Left lung (tissue), 10 donors: ENCODE results near the gene MAP6D1. TPM values are rescaled to one million over a fixed set of nuclear protein-coding genes. Genes with fewer than 3 reads are reported as not detected.

Experiments used
- ATAC-seq: fragments of 200-7000 bp; cut with Tn5 transposase; one replicate; pipeline ENCODE4 v1.9.1; 2020; ENCODE audit warnings: moderate library complexity
- DNase-seq, 4 donors: peaks; one replicate each; pipeline ENCODE4 v3.0.0-alpha.2; 2013 to 2020
- H3K27ac ChIP-seq, 2 donors: fragments of 200-600 bp; sonication (generic) in 1 of 2; one replicate each; pipeline versions ENCODE4 v1.5.0 to v1.8.0; 2020 to 2021
- H3K27me3 ChIP-seq, 2 donors: fragments of 200-600 bp; sonication (generic) in 1 of 2; one replicate each; pipeline versions ENCODE4 v1.5.0 to v1.8.0; 2020 to 2021
- H3K36me3 ChIP-seq, 2 donors: fragments of 200-600 bp; sonication (generic) in 1 of 2; one replicate each; pipeline versions ENCODE4 v1.5.0 to v1.8.0; 2020 to 2021
- H3K4me1 ChIP-seq, 2 donors: fragments of 200-600 bp; one replicate each; pipeline ENCODE4 v1.8.0; 2021
- H3K4me3 ChIP-seq, 2 donors: fragments of 200-600 bp; sonication (generic) in 1 of 2; one replicate each; pipeline versions ENCODE4 v1.5.0 to v1.8.0; 2020 to 2021; ENCODE audit warnings: mild to moderate bottlenecking in 1 of 2
- H3K9me3 ChIP-seq, 2 donors: fragments of 200-600 bp; sonication (generic) in 1 of 2; one replicate each; pipeline versions ENCODE4 v1.5.0 to v1.8.0; 2020 to 2021
- intact Hi-C, 2 donors: fragments of 100-400 bp; cut with DNase I; formaldehyde crosslinking; loops; one replicate each; pipeline versions ENCODE4 v1.11.2 to v1.14.2; 2022
- polyA plus RNA-seq, 6 donors: library from polyadenylated mRNA; unstranded; fragments of 120-200 nt; gene quantifications; one replicate each; pipeline ENCODE4 v1.2.1, GENCODE V29; 2013; ENCODE audit not compliant: insufficient read length in 6 of 6
- total RNA-seq, 2 donors: library from RNA; stranded (reverse); fragmentation: NEBNext Ultra II Directional; extraction: Animal tissue kit (Norgen Biotek cat#: 25700); gene quantifications; one replicate each; pipeline ENCODE4 v1.2.1, GENCODE V29; 2021
- TF ChIP-seq, protein P1 (sequence below), 2 donors: fragments of 200-600 bp; sonication (generic) in 1 of 2; IDR thresholded peaks; one replicate each; pipeline versions ENCODE4 v1.5.0 to v1.8.0; 2021; ENCODE audit warnings: antibody characterized with exemption in 2 of 2
- donor health status: DM: no; HTN: yes; CAD: no.
- donor health status: DM: no; HTN: no; CAD: no.

Gene MAP6D1
- total and polyA plus RNA-seq, 8 donors = 0.38 to 2.2 (median 0.83) TPM

DNA sequence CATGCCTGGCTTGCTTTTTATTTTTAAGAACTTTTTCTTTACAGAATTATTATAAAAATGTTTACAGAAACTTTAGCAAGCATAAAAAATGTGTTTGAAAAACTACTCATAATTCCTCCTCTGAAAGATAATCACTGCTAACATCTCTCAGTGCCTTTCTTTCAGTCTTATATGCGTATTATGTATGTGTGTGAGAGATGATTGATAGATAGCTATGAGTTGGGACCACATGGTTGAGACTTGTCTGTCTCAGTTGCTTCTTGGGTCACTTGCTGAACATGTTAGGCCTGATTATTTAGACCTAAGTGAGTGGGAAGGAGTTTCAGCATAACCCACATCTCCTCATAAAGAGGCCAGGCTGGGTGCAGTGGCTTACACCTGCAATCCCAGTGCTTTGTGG lies 11.1 kb downstream of the MAP6D1 start:
- H3K27me3 ChIP-seq = no peaks in the 10 kb centered on the region
- H3K4me3 ChIP-seq = no peak overlapping the region
- no peak for ATAC-seq
- no peaks in the 10 kb centered on the region for H3K9me3 ChIP-seq
- intact Hi-C loops = no loop called here
- no peak for DNase-seq
- peaks cover 0 to 62% of the 10 kb centered on the region in 2 donors for H3K36me3 ChIP-seq
- TF ChIP-seq, protein P1, sequence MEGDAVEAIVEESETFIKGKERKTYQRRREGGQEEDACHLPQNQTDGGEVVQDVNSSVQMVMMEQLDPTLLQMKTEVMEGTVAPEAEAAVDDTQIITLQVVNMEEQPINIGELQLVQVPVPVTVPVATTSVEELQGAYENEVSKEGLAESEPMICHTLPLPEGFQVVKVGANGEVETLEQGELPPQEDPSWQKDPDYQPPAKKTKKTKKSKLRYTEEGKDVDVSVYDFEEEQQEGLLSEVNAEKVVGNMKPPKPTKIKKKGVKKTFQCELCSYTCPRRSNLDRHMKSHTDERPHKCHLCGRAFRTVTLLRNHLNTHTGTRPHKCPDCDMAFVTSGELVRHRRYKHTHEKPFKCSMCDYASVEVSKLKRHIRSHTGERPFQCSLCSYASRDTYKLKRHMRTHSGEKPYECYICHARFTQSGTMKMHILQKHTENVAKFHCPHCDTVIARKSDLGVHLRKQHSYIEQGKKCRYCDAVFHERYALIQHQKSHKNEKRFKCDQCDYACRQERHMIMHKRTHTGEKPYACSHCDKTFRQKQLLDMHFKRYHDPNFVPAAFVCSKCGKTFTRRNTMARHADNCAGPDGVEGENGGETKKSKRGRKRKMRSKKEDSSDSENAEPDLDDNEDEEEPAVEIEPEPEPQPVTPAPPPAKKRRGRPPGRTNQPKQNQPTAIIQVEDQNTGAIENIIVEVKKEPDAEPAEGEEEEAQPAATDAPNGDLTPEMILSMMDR (IDR thresholded peaks at IDR 0.05) = no peak
- no peaks in the 10 kb centered on the region for H3K4me1 ChIP-seq
- no peak overlapping the region for H3K27ac ChIP-seq

DNA sequence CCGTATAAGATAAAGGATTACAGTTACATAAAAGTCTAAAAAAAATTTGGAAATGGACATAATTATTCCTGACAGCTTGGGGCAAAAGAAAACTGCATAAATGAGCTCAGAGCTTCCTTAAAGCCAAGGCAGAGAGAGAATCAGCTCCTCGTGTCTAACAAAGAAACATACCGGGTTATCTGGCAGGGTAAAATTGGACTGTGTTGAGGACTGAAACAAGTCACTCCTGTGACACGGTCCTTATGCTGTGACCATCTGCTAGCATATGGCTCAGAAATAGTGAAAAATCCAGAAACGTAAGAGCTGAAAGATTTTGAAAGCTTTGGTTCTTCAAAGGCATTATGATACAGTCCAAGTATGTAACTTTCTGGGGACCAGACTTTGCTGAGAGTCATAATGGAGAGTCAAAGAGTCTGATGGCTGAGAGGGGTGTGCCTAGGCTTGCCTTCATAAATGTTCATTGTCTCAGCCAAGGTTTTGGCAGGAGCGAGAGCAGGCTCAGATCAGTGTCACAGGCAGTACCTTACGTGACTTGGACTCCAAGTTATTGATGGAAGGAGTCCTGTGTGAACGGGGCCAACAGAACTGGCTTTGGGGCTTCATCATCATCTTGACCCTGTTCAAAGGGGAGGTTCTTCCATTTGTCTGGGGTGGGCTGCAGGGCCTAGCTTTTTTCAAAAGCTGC lies 12.5 kb downstream of the MAP6D1 start:
- intact Hi-C loops = no loop called here
- Histone ChIP-seq H3K36me3 (peaks cover 0 to 75% of the 10 kb centered on the region in 2 donors), H3K9me3 (no peaks in the 10 kb centered on the region), H3K4me1 (no peaks in the 10 kb centered on the region), H3K27ac (no peak overlapping the region), H3K4me3 (no peak overlapping the region), H3K27me3 (no peaks in the 10 kb centered on the region)
- DNase-seq = peak in 1 of 4 donors; percentile 10
- TF ChIP-seq, protein P1 (IDR thresholded peaks at IDR 0.05) = no peak
- no peak for ATAC-seq

DNA sequence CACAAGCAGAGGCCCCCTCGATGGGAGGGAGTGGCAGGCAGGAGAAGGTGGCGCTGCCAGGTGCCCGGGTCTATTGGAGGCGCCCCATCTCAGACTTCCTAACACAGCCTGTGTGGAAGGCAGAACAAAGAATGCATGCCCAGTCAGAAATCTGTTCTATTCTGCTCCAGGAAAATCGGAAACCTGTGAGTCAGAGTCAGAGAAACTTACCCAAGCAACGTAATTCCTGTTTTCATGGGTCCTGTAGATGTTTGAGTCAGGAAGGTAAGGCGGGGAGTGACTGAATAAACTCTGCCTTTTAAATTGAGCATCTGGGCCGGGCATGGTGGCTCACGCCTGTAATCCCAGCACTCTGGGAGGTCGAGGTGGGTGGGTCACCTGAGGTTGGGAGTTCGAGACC lies 13.7 kb downstream of the MAP6D1 start:
- Histone ChIP-seq H3K4me3 (no peak overlapping the region), H3K27ac (no peak overlapping the region), H3K9me3 (no peaks in the 10 kb centered on the region), H3K27me3 (no peaks in the 10 kb centered on the region), H3K4me1 (no peaks in the 10 kb centered on the region), H3K36me3 (peaks cover 0 to 82% of the 10 kb centered on the region in 2 donors)
- ATAC-seq (no peak), DNase-seq (no peak)
- intact Hi-C loops = no loop called here
- TF ChIP-seq, protein P1 (IDR thresholded peaks at IDR 0.05) = no peak

DNA sequence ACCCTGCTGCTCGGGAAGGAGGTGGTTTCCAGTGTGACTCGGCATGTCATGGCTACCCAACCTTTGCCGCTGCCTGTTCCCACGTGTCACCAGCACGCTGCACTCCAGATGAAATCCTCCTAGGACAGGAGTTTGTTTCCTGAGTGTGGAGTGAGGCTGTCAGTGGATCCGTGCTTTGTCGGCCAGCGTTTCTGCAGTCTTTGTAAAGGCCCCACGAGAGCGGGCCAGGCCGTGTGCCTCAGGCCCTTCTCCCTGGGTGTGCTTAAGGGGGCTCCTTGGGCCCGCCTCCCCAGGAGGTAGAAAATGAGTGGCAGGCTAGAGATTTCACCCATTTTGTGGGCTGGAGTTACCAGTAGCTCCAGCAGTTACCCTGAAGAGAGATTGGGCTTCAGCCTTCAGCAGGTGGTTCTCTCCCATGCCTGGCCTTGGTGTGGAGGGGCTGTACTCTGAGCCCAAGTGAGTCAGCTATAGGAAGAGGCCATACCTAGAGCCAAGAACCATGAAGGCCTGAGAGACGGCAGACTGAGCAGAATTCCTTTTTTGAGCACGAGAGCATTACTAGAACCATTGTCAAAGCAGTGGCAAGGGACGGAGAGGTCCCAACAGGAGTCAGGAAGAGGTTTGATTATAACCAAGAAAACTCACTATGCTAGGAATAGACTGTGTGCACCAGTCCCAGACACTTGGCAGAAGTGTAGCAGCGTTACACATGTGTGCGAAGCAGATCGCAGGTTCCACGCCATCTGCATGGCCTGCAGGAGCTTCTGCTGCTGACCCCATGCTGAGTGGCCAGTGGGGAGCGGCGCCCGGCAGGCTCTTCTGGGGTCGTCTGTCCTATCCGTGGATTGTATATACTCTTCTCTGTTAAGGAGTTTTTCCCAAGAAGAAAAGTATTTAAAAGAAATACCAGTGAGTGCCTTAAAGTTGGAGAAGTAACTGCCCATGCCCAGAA lies 14.5 kb downstream of the MAP6D1 start:
- TF ChIP-seq, protein P1 (IDR thresholded peaks at IDR 0.05) = no peak
- DNase-seq = no peak

DNA sequence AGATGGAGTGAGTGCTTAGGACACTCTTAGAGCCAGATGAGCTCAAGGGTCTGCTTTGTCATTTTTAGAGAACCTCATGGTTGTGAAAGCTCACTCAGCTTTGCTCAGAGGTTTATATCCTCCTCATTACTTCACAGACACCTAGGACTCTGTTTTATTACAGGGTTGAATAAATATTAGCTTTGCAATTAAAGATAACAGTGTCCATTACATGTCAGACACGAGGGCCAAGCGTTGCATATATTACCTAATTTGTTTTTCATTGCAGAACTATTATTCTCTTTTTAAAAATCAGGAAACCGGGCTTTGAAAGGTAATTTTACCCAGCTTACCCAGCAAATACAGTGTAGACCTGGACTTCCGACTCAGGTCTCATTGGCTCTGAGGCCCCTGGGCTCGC lies 16.1 kb downstream of the MAP6D1 start:
- Histone ChIP-seq H3K4me3 (no peak overlapping the region), H3K9me3 (no peaks in the 10 kb centered on the region), H3K27me3 (no peaks in the 10 kb centered on the region), H3K27ac (no peak overlapping the region), H3K36me3 (peaks cover 0 to 90% of the 10 kb centered on the region in 2 donors), H3K4me1 (no peaks in the 10 kb centered on the region)
- intact Hi-C loops = no loop called here
- no peak for ATAC-seq
- TF ChIP-seq, protein P1 (IDR thresholded peaks at IDR 0.05) = no peak
- no peak for DNase-seq

More for the DNA sequence above, 14.5 kb downstream of the MAP6D1 start:
- Histone ChIP-seq H3K36me3 (peaks cover 0 to 84% of the 10 kb centered on the region in 2 donors), H3K27ac (no peak overlapping the region), H3K27me3 (no peaks in the 10 kb centered on the region), H3K9me3 (no peaks in the 10 kb centered on the region), H3K4me3 (no peak overlapping the region), H3K4me1 (no peaks in the 10 kb centered on the region)
- intact Hi-C loops = no loop called here
- no peak for ATAC-seq
